GM18498 (cell line): Measurements from ENCODE around the gene GORASP1.
A peak's percentile ranks its signal among the peaks of the same experiment; 100 is the strongest.

ENCODE experiments used
- ATAC-seq: cut with Tn5 transposase; IDR thresholded peaks from one replicate; pipeline ENCODE4 v1.9.1; 2021; ENCODE audit warnings: mild to moderate bottlenecking, moderate library complexity; ENCODE audit not compliant: unreplicated experiment

The GORASP1 gene

GRCh38 chr3:39126532-39127071 lies 19.2 kb upstream of the GORASP1 start:
- ATAC-seq: no peak

GRCh38 chr3:39125841-39126500 lies 18.5 kb upstream of the GORASP1 start:
- ATAC-seq: no peak

DNA sequence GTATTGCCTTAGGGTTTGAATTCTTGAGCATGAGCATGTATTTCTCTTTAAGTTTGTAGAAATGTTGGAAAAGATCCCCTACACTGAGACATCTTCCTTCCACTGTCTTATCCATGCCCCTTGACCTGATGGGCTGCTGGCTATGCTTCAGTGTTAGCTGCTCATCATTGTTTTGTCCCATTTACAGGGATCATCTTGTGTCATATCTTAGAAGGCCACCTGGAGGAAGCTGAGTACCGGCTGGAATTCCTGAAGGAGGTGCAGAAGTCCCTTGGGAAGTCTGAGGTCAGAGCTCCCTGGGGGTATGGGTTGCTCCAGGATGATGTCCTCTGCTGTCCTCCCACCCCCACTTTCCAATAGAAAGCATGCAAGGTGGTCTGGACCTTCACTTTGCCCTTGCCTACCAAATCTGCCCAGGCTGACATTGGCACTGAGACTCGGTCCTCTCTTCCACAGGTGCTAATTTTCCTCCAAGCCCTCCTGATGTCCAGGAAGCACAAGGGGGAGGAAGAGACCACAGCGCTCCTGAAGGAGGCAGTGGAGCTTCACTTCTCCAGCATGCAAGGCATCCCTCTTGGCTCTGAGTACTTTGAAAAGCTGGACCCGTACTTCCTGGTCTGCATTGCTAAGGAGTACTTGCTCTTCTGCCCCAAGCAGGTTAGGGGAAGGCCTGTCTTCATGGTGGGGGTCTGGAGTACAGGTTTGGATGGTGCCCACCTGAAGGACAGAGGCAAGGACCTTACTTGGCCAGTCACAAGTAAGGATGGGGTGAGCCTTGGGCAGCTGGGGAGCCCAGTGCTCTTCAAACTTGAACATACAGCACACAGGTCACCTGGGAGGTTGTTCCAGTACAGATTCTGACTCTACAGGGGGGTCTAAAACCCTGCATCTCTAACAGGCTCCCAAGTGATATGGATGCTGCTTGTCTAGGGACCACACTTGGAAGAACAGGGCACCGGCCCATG lies 17.7 kb upstream of the GORASP1 start:
- no peak for ATAC-seq

DNA sequence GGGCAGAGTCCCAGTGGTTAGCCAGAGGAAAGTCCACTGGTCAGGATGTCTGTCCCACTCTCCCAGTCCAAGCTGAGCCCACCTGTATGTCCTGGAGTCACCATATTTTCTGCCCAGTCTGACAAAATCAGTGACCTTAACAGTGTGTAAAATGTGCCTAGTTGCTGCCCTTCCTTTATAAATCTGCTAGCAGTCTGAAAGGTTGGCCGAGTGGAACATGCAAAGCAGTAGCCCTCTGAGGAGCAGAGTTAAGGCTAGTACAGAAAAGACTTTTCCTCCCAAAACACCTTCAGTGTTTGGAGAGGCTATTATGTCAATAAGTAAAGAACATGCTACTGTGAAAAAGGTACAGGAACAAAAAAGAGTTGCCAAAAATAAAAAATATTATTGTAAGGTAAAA lies 15.4 kb upstream of the GORASP1 start:
- peak; percentile 87 for ATAC-seq

GRCh38 chr3:39121621-39122020 lies 14.2 kb upstream of the GORASP1 start:
- no peak for ATAC-seq

DNA sequence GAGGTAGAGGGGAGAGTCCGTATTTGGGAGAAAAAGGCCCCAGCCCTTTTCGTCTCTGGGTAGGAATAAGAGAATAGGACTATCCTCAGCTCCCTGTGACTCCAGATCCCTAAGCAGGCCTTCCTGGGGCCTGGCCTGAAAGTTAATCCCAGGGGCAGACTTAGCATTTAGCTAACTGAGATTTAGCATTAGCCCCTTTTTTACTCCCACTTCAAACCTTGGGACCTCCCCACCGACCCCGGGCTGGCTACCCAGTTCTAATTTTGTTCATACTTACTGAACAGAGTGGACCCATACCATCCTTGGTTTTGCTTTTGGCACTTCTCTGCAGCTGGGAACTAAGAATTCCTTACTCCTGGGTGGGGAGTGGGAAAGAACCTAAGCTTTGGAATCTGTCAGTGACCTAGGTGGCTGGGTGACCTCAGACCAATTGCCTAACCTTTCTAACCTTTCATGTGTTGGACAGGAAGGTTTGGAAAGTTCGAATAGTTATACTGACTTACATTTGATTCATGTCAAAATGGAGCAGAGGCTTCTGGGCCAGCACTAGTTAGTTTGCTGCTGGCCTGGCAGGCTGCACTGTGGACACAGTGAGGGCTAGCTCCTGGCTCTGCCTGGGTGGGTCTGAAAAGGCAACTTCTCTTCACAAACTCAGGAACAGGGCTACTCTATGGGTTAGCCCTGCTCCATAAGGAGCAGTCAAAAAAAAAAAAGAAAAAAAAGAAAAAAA lies 11.7 kb upstream of the GORASP1 start:
- no peak for ATAC-seq

- ATAC-seq: no peak
Observed at GRCh38 chr3:39118079-39118478, 10.7 kb upstream of the GORASP1 start.

GRCh38 chr3:39115870-39116269 lies 8.4 kb upstream of the GORASP1 start:
- no peak for ATAC-seq

DNA sequence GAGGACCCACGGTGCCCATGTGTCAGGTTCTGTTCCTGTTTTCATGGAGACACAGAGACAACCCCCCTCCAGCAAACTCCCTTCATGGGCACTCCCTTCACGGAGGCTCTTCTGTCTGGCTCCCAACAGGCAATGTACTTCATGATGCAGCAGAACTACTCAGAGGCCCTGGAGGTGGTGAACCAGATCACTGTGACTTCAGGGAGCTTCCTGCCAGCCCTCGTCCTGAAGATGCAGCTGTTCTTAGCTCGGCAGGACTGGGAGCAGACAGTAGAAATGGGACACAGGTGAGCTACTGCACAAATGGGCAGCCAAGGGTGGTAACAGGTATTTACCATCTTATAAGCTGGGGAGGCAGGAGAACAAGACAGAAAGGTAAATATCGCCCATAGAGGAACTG lies 7.0 kb upstream of the GORASP1 start:
- ATAC-seq: no peak

DNA sequence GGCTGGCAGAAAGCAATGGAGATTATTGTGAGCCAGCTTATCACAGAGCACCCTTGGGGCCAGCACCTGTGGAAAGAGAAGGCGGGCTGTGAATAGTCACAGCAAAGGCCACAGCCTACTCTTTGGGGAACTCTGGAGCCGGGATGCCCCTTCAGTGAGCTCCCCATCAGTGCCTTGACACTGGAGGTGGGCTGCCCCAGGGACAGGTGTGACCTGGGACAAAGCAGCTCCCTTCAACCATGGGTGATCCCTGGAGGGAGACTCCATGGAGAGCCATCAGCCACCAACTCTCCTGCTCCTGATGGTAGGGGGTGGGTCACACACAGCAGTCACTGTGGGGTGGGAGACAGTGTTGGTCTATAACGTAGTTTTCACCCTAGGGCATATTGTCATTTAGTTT lies 5.9 kb upstream of the GORASP1 start:
- ATAC-seq: no peak

DNA sequence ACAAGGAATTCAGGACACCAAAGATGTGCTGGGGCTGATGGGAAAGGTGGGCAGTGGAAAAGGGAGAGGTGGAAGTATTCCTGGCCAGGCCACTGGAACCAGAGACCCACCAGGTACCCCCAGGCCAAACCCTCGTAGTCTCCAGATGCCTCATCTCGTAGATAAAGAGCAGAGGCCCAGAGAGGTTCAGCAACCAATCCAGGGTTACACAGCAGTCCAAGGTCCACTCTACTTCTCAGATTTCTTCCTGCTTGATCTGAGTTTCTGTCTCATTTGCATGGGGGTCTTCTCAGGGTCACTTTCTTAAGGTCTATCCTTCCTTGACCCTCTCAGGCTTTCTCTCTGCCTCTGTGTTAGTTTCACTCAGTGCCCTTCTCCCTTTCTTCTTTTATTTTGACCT lies 5.1 kb upstream of the GORASP1 start:
- no peak for ATAC-seq

- ATAC-seq: no peak
Observed at GRCh38 chr3:39112113-39112512, 4.7 kb upstream of the GORASP1 start.

- no peak for ATAC-seq
Observed at GRCh38 chr3:39110041-39110639, 2.7 kb upstream of the GORASP1 start.

- no peak for ATAC-seq
Observed at GRCh38 chr3:39109086-39109485, 1.7 kb upstream of the GORASP1 start.

DNA sequence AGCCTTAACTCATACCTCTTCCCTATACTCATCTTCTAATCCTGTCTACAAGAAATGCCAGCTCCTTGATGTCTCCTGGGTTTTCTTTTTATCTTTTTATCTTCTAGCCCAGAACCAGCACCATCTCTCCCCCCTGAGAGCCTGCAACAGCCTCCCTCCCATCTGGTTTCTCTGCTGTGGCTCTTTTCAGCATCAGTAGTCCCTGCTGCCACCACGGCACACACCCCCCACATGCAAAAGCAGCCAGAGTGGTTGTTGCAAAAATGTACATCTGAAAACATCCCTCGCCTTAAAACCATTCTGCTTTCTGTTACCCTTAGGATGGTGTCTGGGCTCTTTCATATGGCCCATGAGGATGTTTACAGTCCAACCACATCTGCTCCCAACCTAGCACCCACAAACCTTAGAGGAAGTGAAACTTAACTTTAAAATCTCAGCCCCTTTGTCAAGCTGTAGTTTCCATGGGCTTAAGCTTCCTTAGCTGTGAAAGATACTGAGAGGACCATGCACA lies 828 bp upstream of the GORASP1 start:
- peak; percentile 79 for ATAC-seq

- peak; percentile 22 for ATAC-seq
Observed at GRCh38 chr3:39106851-39107387, 508 bp downstream of the GORASP1 start.

DNA sequence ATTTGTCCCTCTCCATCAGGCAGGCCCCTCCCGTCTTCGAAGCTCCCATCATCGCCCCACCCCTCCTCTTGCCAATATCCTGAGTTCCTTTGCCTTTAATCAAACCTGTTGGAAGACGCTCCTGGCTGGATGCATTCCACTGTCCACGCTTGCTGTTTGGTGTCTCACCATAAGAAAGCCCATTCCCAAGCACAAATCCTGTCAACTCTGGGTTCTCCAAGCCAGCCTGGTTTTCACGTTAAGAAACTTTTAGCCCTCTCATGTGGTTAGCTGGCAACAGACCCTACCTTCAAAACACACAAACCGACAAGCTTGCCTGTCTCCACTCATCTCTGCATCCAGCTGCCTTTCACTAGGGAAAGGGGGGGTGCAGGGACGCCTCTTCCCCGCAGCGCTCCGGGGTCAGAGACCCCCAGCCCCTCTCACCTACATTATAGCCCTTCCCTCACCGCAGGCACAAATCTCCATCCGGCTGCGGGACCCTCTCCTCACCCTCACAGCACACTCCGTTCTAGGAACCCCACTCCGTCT lies 1.1 kb downstream of the GORASP1 start:
- no peak for ATAC-seq

GRCh38 chr3:39105687-39106063 lies 1.8 kb downstream of the GORASP1 start:
- no peak for ATAC-seq

- no peak for ATAC-seq
Observed at GRCh38 chr3:39104961-39105686, 2.3 kb downstream of the GORASP1 start.
